OCI-LY1 (cell line): ENCODE measurements around the gene XKR7.

Source experiments
- EZH2 ChIP-seq: fragments of 200-600 bp; sonication (generic), shearing (Covaris generic); IDR thresholded peaks from 2 replicates; pipeline ENCODE4 v1.8.0; 2017; ENCODE audit warnings: borderline replicate concordance, mixed run types, mild to moderate bottlenecking, antibody characterized with exemption, low read length, moderate library complexity, mixed read lengths
- TF ChIP-seq, protein P1 (sequence below): fragments of 200-600 bp; sonication (generic), shearing (Covaris generic); IDR thresholded peaks from 2 replicates; pipeline ENCODE4 v1.5.1; 2017; ENCODE audit warnings: mild to moderate bottlenecking, antibody characterized with exemption, low read length, moderate library complexity, mixed read lengths

DNA sequence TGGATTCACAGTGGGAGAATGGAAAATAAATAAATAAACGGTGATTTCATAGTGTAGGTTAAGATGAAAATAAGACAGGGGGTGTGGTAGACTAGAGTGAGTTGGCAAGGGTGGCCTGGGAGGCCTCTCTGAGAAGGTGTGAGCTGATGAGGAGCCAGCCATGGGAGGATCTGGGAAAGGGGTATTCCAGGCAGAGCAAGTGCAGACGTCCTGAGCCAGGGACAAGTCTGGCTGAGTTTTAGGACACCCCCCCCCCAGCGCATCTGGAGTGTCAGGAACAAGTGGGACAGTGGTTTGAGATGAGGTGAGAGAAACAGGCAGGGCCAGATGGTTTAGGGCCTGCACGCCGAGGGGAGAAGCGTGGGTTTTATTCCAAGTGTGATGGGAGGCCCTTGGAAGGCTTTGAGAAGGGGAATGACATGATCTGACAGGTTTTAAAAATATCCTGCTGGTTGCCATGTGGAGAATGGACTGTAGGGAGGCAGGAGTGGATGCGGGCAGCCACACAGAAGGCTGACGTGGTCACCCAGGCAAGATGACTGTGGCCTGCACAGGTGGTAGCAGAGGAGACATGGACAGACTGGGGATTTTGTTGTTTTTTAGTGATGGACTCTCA, 21.2 kb downstream of the XKR7 start:
- TF ChIP-seq, protein P1, sequence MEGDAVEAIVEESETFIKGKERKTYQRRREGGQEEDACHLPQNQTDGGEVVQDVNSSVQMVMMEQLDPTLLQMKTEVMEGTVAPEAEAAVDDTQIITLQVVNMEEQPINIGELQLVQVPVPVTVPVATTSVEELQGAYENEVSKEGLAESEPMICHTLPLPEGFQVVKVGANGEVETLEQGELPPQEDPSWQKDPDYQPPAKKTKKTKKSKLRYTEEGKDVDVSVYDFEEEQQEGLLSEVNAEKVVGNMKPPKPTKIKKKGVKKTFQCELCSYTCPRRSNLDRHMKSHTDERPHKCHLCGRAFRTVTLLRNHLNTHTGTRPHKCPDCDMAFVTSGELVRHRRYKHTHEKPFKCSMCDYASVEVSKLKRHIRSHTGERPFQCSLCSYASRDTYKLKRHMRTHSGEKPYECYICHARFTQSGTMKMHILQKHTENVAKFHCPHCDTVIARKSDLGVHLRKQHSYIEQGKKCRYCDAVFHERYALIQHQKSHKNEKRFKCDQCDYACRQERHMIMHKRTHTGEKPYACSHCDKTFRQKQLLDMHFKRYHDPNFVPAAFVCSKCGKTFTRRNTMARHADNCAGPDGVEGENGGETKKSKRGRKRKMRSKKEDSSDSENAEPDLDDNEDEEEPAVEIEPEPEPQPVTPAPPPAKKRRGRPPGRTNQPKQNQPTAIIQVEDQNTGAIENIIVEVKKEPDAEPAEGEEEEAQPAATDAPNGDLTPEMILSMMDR, result no peak
- TF ChIP-seq EZH2, result no peak
